Measurements from ENCODE around the gene FAM163B.

FAM163B gene

DNA sequence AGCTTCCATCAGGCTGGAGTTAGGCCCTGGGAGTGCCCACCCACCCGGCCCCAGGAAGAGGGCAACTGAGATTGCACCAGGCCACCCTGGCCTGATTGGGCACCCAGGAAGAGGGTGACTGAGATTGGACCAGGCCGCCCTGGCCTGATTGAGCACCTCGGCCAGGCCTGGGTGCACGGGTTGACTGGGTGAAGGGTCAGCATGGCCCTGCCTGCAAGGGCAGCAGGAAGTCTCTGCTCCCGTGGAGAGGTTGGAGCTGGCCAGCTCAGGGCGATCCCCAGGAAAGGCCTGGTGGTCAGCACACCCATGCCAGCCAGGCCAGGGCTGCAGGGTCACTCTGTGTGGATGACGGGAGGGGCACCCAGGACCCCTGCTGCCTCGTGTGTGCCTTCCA, 62.9 kb downstream of the FAM163B start:
- TF ChIP-seq, protein P1, sequence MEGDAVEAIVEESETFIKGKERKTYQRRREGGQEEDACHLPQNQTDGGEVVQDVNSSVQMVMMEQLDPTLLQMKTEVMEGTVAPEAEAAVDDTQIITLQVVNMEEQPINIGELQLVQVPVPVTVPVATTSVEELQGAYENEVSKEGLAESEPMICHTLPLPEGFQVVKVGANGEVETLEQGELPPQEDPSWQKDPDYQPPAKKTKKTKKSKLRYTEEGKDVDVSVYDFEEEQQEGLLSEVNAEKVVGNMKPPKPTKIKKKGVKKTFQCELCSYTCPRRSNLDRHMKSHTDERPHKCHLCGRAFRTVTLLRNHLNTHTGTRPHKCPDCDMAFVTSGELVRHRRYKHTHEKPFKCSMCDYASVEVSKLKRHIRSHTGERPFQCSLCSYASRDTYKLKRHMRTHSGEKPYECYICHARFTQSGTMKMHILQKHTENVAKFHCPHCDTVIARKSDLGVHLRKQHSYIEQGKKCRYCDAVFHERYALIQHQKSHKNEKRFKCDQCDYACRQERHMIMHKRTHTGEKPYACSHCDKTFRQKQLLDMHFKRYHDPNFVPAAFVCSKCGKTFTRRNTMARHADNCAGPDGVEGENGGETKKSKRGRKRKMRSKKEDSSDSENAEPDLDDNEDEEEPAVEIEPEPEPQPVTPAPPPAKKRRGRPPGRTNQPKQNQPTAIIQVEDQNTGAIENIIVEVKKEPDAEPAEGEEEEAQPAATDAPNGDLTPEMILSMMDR (IDR thresholded peaks at IDR 0.05): no peak

DNA sequence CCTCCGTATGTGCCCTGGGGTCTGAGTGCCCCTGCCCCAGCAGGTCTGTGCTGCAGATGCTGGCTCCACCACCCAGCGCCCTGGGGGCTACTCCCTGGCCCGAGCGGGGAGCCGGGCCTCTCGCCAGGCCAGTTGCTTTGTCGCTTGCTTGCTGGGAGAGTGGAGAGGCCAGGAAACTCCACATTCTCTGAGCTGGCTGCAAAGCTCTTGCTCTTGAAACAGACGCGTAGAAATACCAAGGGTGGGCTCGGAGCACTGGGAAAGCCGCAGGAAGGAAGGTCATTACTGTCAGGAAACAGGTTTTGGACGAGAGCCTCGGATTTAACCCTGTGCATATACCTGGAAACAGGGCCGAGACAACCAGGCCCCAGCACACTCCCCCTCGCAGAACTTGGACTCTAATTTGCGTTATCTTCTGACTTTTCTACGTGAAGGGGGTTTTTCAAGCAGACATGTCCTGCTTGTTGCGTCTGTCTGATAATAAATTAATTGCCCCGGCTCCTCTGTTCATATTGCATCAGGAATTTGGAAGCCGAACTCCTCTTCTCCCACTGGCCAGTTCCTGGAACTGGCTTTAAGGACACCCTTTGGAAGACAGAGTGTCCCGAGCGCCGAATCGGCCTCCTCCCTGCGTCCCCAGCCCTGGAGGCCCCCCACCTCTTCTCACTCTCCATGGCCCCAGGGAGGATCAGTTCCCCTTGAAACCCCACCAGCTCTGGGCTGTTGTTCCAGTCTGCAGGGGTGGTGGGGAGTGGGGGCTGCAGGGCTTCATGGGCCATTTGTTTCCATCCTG, 63.5 kb downstream of the FAM163B start:
- TF ChIP-seq, protein P1 (IDR thresholded peaks at IDR 0.05): no peak

DNA sequence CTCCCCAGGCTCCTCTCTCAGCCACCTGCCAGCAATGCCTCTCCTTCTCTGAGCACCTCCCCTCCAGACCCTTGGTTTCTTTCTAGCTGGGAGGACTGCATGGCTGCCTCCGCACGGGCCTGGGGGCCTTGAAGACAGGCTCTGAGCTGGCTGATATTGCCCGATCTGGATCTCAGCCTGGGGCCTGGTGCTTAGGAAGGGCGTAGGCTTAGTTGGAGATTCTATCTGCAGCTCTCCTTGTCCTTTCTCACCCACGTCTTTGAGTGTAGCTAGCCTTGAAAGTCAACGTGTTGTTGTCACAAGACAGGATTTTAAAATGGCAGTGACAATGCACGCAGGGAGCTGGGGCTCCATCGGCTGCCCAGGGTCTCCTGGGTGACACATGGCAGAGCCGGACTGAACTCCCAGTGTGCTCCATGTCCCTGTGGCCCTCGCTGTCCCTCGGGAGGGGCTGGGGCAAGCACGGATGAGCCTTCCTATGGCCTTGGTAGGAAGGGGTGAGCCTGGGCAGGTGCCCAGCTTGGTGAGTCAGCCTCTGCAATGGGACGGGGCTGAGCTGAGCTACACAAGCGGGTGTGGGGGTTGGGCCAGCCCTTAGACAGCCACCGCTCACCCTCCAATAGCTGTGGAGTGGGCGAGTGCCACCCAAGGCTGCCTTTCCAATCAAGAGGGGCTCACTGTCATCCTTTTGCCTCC, 65.3 kb downstream of the FAM163B start:
- TF ChIP-seq, protein P1 (IDR thresholded peaks at IDR 0.05): no peak

DNA sequence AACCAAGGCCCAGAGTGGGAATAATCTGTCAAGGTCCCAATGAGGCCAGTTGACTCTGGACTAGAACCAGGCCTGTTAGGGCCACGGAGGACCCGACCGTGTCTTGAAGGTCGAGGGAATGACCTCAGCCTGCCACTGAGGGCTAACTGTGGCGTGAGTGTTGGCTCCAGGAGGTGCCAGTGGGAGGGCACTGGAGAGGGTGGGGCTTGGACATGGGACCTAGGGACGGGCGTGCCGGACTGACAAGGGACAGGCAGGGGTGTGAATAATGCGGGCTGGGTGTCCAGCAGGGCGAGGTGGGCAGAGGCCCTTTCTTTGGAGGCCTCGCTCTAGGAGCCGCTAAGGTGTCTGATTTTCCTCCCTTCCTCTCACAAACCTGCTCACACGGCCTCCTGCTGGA, 67.2 kb downstream of the FAM163B start:
- TF ChIP-seq, protein P1 (IDR thresholded peaks at IDR 0.05): no peak

DNA sequence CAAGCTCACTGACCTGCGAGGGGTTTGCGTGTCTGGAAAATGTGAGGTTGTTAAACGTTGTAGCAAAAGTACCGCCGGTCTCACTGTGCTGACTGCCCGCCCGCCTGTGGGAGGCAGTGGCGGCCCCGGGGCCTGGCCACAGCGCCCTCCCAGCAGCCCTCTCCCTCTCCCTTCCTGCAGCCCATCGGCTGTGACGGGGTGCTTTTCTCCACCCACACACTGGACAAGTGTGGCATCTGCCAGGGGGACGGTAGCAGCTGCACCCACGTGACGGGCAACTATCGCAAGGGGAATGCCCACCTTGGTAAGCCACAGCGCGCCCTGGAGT, 68.5 kb downstream of the FAM163B start:
- TF ChIP-seq, protein P1 (IDR thresholded peaks at IDR 0.05): no peak

DNA sequence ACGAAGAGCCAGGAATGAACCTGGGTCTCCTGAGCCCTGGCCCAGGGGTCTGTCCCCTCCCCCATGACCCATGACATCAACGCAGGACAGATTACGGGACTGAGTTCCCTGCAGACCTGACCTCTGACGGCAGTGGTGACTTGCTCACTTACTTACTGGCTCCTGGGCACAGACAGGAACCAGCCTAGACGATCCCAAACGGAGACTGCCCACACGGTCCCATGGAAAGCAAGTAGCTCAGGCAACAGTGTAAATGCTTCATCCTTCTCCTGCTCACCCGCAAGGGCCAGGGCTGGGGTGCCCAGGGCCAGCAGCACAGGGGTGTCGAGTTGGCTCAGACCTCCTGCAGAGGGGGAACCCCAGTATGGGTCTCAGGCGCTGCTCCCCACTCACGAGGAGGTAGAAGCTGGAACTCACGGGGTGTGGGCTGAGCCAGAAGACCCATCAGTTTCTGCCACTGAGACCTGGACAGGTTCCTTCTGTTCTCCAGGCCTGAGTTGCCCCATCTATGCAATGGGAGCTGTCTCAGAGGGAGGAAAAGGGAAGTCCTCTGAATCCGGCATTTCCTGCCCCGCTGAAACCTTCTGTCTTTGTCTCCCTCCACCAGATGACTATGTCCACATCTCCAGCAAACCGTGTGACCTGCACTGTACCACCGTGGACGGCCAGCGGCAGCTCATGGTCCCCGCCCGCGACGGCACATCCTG, 69.0 kb downstream of the FAM163B start:
- TF ChIP-seq, protein P1 (IDR thresholded peaks at IDR 0.05): no peak

DNA sequence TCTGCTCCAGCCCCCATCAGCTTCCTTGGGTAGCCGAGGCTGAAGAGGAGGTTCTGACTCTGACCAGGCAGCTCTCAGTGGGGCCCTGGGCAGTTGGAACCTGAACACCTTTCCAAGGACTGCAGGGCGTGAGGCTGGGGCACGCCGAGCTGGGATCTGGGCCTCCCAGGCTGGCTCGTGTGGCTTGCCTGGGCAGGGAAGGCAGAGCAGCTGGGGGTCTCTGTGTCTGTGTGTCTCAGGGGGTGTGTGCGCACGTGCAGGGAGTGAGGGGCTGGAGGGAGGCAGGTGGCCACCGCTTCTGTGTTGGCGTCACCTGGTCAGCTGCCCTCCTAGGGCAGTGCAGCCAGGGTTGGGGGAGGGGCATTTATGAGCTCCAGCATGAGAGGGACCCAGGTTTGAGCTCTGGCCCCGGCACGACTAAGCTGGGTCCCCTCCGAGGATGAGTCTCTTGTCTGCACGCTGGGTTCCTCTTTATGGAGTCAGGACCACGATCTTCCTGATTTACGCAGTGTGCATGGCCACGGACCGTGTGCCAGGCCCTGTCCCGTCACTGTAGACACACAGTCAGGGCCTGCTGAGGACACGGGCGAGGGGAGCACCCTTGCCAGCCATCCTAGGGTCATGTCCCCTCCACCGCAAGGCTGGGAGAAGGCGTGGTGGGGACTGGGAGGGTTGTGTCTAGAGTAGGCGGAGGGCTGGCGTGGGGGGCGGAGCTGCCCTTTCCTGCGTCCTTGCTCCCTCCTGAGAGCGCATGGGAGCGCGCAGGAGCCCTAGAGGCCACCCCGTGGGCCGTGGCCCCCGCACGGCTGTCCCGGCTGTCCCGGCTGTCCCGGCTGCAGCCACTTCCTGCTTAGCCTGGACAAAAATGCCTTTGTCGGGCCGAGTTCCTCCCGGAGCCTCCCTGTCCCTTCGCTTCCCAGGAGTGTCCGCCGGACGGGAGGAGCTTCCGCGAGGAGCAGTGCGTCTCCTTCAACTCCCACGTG, 70.0 kb downstream of the FAM163B start:
- TF ChIP-seq, protein P1 (IDR thresholded peaks at IDR 0.05): no peak
